ENCODE data around the gene EEF1B2. TPM values are rescaled to one million over a fixed set of nuclear protein-coding genes. Genes with fewer than 3 reads are reported as not detected.
"Not testable (repeated sequence)": the region's sequence is repeated elsewhere in the genome, so short reads cannot be mapped to it uniquely, and the experiment has no call there.

Gene EEF1B2
- total and polyA plus RNA-seq, 3 donors from 2014 or later, result 144 to 448 (median 285) TPM

DNA sequence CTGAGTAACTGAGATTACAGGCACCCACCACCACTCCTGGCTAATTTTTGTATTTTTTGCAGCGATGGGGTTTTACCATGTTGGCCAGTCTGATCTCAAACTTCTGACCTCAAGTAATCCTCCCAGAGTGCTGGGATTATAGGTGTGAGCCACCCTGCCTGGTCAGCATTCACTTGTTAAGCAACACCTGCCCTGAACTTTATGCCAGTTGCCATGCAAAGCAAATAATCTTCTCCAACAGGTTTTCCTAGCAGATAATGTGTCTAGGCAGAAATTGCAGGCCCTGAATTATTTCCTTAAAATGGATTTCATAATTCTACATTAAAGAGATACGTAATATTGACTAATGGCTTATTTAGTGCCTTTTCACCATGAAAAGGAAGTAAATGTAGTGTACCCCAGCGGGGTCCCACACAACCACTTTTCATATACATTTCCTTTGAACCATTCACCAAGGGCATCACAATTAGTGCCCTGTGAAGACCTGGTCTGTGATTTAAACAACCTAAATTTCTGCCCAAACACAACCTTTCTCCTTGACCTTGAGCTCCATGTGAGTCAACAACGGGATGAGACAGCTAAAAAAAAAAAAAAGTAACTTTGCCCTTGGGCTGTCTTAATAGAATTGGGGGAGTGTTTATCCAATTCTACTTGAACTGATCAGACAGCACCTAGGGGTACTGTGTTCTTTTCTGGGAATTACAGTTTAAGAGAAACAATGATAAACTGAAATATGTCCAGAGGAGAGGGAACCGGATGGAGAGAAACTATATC is 41.6 kb downstream of the EEF1B2 start:
- DNase-seq, result no peak
- H3K36me3 ChIP-seq (ENCODE audit: low read depth, missing control alignments), result no peaks in the 10 kb centered on the region
- no peak overlapping the region for H3K4me3 ChIP-seq
- no peaks in the 10 kb centered on the region for H3K27me3 ChIP-seq
- H3K9me3 ChIP-seq, result no peaks in the 10 kb centered on the region
- no peak overlapping the region for H3K27ac ChIP-seq
- no peak for TF ChIP-seq POLR2A (IDR thresholded peaks at IDR 0.05)
- TF ChIP-seq, protein P1, sequence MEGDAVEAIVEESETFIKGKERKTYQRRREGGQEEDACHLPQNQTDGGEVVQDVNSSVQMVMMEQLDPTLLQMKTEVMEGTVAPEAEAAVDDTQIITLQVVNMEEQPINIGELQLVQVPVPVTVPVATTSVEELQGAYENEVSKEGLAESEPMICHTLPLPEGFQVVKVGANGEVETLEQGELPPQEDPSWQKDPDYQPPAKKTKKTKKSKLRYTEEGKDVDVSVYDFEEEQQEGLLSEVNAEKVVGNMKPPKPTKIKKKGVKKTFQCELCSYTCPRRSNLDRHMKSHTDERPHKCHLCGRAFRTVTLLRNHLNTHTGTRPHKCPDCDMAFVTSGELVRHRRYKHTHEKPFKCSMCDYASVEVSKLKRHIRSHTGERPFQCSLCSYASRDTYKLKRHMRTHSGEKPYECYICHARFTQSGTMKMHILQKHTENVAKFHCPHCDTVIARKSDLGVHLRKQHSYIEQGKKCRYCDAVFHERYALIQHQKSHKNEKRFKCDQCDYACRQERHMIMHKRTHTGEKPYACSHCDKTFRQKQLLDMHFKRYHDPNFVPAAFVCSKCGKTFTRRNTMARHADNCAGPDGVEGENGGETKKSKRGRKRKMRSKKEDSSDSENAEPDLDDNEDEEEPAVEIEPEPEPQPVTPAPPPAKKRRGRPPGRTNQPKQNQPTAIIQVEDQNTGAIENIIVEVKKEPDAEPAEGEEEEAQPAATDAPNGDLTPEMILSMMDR (IDR thresholded peaks at IDR 0.05), result no peak
- WGBS, 2 donors, result 62 to 64% methylated on average over 5 of the region's 5 CpGs
- H3K4me1 ChIP-seq, result peaks cover 4% of the 10 kb centered on the region
- intact Hi-C loops (cut with DNase I; ENCODE audit: low total_unique reads), result no loop called here

DNA sequence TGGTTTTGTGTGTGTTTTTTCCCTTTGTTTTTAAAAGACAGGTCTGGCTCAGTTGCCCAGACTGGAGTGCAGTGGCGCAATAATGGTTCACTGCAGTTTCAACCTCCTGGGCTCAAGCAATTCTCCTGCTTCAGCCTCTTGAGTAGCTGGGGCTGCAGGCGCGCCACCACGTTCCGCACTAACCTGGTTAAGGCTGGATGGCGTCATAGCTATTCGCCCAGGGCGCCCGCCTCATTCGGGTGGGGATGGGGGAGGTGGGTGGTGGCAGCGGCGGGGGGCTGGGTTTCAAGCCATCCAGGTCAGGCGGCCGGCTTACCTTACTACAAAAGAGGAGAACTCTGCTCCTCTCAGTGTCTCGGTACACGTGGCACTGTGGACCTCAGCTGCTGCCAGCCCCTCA is 42.8 kb downstream of the EEF1B2 start:
- TF ChIP-seq, protein P1 (IDR thresholded peaks at IDR 0.05), result no peak
- no peak for TF ChIP-seq POLR2A (IDR thresholded peaks at IDR 0.05)
- Histone ChIP-seq H3K9me3 (no peaks in the 10 kb centered on the region), H3K27ac (no peak overlapping the region), H3K4me3 (no peak overlapping the region), H3K4me1 (peaks cover 4% of the 10 kb centered on the region), H3K27me3 (no peaks in the 10 kb centered on the region), H3K36me3 (ENCODE audit: low read depth, missing control alignments) (no peaks in the 10 kb centered on the region)
- WGBS, 2 donors, result 60 to 76% methylated on average over 16 of the region's 16 CpGs
- peak; percentile 25 for DNase-seq
- intact Hi-C loops (cut with DNase I; ENCODE audit: low total_unique reads), result no loop called here

DNA sequence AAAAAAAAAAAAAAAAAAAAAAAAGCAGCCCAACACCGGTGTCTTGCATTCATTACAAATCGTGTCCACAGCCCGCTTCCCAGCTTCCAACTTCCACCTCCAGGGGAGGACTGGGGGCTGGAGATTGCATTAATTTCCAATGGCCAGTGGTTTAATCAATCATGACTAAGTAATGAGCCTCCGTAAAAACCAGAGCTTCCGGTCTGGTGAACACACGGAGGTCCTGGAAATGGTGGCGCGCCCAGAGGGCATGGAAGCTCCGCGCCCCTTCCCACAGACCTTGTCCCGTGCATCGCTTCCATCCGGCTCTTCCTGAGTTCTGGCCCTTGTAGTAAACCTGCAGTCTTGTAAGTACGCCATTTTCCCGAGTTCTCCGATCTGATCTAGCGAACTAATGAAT is 43.6 kb downstream of the EEF1B2 start:
- H3K27ac ChIP-seq, result no peak overlapping the region
- no peaks in the 10 kb centered on the region for H3K36me3 ChIP-seq (ENCODE audit: low read depth, missing control alignments)
- WGBS, 2 donors, result 70 to 78% methylated on average over 17 of the region's 17 CpGs
- H3K27me3 ChIP-seq, result no peaks in the 10 kb centered on the region
- no peak for DNase-seq
- intact Hi-C loops (cut with DNase I; ENCODE audit: low total_unique reads), result no loop called here
- H3K4me1 ChIP-seq, result peaks cover 4% of the 10 kb centered on the region
- peak overlapping the region in 1 of 2 donors; percentile 8 for H3K4me3 ChIP-seq
- H3K9me3 ChIP-seq, result no peaks in the 10 kb centered on the region
- TF ChIP-seq, protein P1 (IDR thresholded peaks at IDR 0.05), result no peak
- no peak for TF ChIP-seq POLR2A (IDR thresholded peaks at IDR 0.05)

DNA sequence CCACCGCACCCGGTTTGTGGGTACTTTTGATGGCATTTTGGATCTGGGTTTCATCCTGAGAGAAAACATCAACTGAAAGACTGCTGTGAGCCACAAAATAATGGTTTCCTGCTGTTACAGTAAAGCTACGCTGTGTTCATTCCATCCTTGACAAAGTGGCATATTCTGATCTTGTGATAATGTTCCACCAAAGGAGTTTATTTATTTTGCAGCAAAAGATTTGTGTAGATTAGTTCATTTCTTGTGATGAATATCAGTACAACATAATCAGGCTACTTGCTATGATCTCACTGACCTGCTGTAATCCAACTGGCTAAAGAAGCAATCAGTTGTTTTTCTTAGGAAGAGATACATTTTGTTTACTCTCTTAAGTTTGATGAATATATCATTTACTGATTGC is 45.0 kb downstream of the EEF1B2 start:
- no peak overlapping the region for H3K27ac ChIP-seq
- no peak for DNase-seq
- 62 to 65% methylated on average over 3 of the region's 3 CpGs for WGBS, 2 donors
- intact Hi-C loops (cut with DNase I; ENCODE audit: low total_unique reads), result no loop called here
- H3K36me3 ChIP-seq (ENCODE audit: low read depth, missing control alignments), result no peaks in the 10 kb centered on the region
- TF ChIP-seq, protein P1 (IDR thresholded peaks at IDR 0.05), result no peak
- no peak for TF ChIP-seq POLR2A (IDR thresholded peaks at IDR 0.05)
- H3K4me1 ChIP-seq, result peaks cover 4% of the 10 kb centered on the region
- H3K4me3 ChIP-seq, result no peak overlapping the region
- H3K27me3 ChIP-seq, result no peaks in the 10 kb centered on the region
- H3K9me3 ChIP-seq, result no peaks in the 10 kb centered on the region

DNA sequence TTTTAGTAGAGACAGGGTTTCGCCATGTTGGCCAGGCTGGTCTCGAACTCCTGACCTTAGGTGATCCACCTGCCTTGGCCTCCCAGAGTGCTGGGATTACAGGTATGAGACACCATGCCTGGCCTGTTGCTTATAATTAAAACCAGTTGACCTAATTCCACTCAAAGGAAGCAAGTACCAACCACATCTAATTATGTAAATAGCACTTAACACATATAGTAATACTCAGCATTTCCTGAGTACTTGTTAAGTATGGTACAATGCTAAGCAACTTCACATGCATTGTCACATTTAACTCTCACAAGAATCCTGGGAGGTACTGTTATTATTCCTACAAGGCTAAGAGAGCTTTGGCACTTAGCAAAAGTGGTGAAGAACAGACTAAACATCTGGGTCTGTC is 47.6 kb downstream of the EEF1B2 start:
- H3K27me3 ChIP-seq; H3K4me3 ChIP-seq; H3K27ac ChIP-seq; H3K36me3 ChIP-seq (ENCODE audit: low read depth, missing control alignments); intact Hi-C loops (cut with DNase I; ENCODE audit: low total_unique reads); H3K4me1 ChIP-seq; DNase-seq; H3K9me3 ChIP-seq: not testable (repeated sequence)
- 93 to 96% methylated on average over 2 of the region's 2 CpGs for WGBS, 2 donors
